ENCODE results near the gene CCDC85B. TPM values are rescaled to one million over a fixed set of nuclear protein-coding genes. Genes with fewer than 3 reads are reported as not detected.

CCDC85B gene
- total and polyA plus RNA-seq, 4 donors: 20.7 to 63.4 (median 53.9) TPM

DNA sequence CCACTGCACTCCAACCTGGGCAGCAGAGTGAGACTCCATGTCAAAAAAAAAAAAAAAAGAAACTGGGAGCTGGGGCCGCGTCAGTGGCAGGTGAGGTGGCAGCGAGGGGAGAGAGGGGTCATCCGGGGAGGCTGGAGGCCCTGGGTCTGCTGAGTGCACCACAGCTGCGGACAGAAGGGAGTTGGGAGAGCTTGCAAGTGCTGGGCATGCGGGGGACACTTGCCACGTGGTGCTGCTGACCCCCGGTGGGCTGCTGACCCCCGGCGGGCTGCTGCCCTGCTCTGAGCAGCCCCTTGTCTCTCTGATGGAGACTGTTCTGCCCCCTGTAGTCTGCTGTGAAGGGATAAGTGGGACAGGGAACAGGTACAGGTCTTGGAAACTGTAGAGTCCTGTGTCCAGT, 31.4 kb downstream of the CCDC85B start:
- Histone ChIP-seq H3K9ac (ENCODE audit: insufficient read depth in 1 of 2, low read length in 2 of 2) (no peak overlapping the region), H3K4me1 (ENCODE audit: control insufficient read depth in 5 of 5, insufficient read depth in 5 of 5, low read length in 5 of 5) (peaks cover 9 to 25% (median 16%) of the 10 kb centered on the region in 5 donors), H3K27ac (ENCODE audit: low read depth in 1 of 2, low read length in 1 of 2) (no peak overlapping the region), H3K27me3 (ENCODE audit: control insufficient read depth in 3 of 3, insufficient read depth in 3 of 3, low read length in 2 of 3) (no peaks in the 10 kb centered on the region), H3K36me3 (ENCODE audit: control insufficient read depth in 4 of 4, insufficient read depth in 4 of 4, low read length in 4 of 4) (peaks cover 0 to 32% (median 14%) of the 10 kb centered on the region in 4 donors), H3K4me3 (no peak overlapping the region), H3K9me3 (ENCODE audit: control insufficient read depth in 4 of 4, insufficient read depth in 3 of 4, low read length in 3 of 4) (no peaks in the 10 kb centered on the region)
- ATAC-seq (ENCODE audit: insufficient read depth, low FRiP score) (no peak), DNase-seq (no peak)
- TF ChIP-seq, protein P1, sequence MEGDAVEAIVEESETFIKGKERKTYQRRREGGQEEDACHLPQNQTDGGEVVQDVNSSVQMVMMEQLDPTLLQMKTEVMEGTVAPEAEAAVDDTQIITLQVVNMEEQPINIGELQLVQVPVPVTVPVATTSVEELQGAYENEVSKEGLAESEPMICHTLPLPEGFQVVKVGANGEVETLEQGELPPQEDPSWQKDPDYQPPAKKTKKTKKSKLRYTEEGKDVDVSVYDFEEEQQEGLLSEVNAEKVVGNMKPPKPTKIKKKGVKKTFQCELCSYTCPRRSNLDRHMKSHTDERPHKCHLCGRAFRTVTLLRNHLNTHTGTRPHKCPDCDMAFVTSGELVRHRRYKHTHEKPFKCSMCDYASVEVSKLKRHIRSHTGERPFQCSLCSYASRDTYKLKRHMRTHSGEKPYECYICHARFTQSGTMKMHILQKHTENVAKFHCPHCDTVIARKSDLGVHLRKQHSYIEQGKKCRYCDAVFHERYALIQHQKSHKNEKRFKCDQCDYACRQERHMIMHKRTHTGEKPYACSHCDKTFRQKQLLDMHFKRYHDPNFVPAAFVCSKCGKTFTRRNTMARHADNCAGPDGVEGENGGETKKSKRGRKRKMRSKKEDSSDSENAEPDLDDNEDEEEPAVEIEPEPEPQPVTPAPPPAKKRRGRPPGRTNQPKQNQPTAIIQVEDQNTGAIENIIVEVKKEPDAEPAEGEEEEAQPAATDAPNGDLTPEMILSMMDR (IDR thresholded peaks at IDR 0.05; ENCODE audit: control extremely low read depth, extremely low read depth): no peak
- 94 to 97% methylated on average over 10 of the region's 10 CpGs for whole genome bisulfite sequencing, 2 donors

DNA sequence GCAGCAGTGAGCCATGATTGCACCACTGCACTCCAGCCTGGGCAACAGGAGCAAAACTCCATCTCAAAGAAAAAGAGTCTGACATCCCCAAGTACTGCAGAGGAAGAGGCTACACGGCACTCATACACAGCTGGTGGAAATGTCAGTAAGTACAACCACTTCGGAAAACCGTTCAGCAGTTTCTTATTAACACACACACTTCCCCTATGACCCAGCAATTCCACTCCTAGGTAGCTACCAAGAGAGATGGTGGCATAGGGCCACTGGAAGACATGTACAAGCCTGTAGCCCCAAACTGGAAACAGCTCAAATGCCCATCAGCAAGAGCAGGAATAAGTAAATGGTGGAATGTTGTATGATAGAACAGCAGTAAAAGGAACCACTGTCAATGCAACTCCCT, 32.1 kb downstream of the CCDC85B start:
- H3K27ac ChIP-seq (ENCODE audit: low read depth in 1 of 2, low read length in 1 of 2): no peak overlapping the region
- ATAC-seq (ENCODE audit: insufficient read depth, low FRiP score) (no peak), DNase-seq (no peak)
- 24 to 72% methylated on average over 3 of the region's 3 CpGs for whole genome bisulfite sequencing, 2 donors
- H3K4me3 ChIP-seq: no peak overlapping the region
- H3K4me1 ChIP-seq (ENCODE audit: control insufficient read depth in 5 of 5, insufficient read depth in 5 of 5, low read length in 5 of 5): peaks cover 6 to 18% (median 9%) of the 10 kb centered on the region in 5 donors
- H3K9ac ChIP-seq (ENCODE audit: insufficient read depth in 1 of 2, low read length in 2 of 2): no peak overlapping the region
- TF ChIP-seq, protein P1 (IDR thresholded peaks at IDR 0.05; ENCODE audit: control extremely low read depth, extremely low read depth): no peak
- H3K36me3 ChIP-seq (ENCODE audit: control insufficient read depth in 4 of 4, insufficient read depth in 4 of 4, low read length in 4 of 4): peaks cover 0 to 26% (median 14%) of the 10 kb centered on the region in 4 donors
- no peaks in the 10 kb centered on the region for H3K27me3 ChIP-seq (ENCODE audit: control insufficient read depth in 3 of 3, insufficient read depth in 3 of 3, low read length in 2 of 3)
- H3K9me3 ChIP-seq (ENCODE audit: control insufficient read depth in 4 of 4, insufficient read depth in 3 of 4, low read length in 3 of 4): no peaks in the 10 kb centered on the region

GRCh38 chr11:65925397-65925796, 34.9 kb downstream of the CCDC85B start:
- no peak for ATAC-seq (ENCODE audit: insufficient read depth, low FRiP score)
- WGBS, 2 donors: 69 to 81% methylated on average over 2 of the region's 2 CpGs
- H3K27ac ChIP-seq (ENCODE audit: low read depth in 1 of 2, low read length in 1 of 2): no peak overlapping the region

More at GRCh38 chr11:65925397-65925796, 34.9 kb downstream of the CCDC85B start:
- Histone ChIP-seq H3K4me1 (ENCODE audit: control insufficient read depth in 5 of 5, insufficient read depth in 5 of 5, low read length in 5 of 5) (peaks cover 0 to 6% (median 4%) of the 10 kb centered on the region in 5 donors), H3K27me3 (ENCODE audit: control insufficient read depth in 3 of 3, insufficient read depth in 3 of 3, low read length in 2 of 3) (no peaks in the 10 kb centered on the region), H3K9ac (ENCODE audit: insufficient read depth in 1 of 2, low read length in 2 of 2) (no peak overlapping the region), H3K9me3 (ENCODE audit: control insufficient read depth in 4 of 4, insufficient read depth in 3 of 4, low read length in 3 of 4) (no peaks in the 10 kb centered on the region), H3K36me3 (ENCODE audit: control insufficient read depth in 4 of 4, insufficient read depth in 4 of 4, low read length in 4 of 4) (peaks cover 0 to 17% (median 14%) of the 10 kb centered on the region in 4 donors), H3K4me3 (no peak overlapping the region)
- TF ChIP-seq, protein P1 (IDR thresholded peaks at IDR 0.05; ENCODE audit: control extremely low read depth, extremely low read depth): no peak
- DNase-seq: no peak
